HepG2 (cell line): ENCODE data around the gene MRPL43. TPM values are rescaled to one million over a fixed set of nuclear protein-coding genes. Genes with fewer than 3 reads are reported as not detected.
A peak's percentile ranks its signal among the peaks of the same experiment; 100 is the strongest.

Experiments used
- CBFB ChIP-seq: sonication (generic); formaldehyde crosslinking; IDR thresholded peaks from 2 replicates; pipeline ENCODE4 v1.4.0; 2020; ENCODE audit warnings: missing genetic modification reagents
- ERF ChIP-seq: IDR thresholded peaks from 2 replicates; pipeline ENCODE4 v1.6.1; 2018; ENCODE audit warnings: missing biosample characterization, missing genetic modification reagents
- FOXO1 ChIP-seq: sonication (generic); formaldehyde crosslinking; IDR thresholded peaks from 2 replicates; pipeline ENCODE4 v1.4.0; 2020; ENCODE audit warnings: missing genetic modification reagents
- HCFC1 ChIP-seq: fragments of 150-350 bp; IDR thresholded peaks from 2 replicates; pipeline ENCODE4 v1.6.1; 2014; ENCODE audit warnings: low read depth, low read length
- HHEX ChIP-seq: IDR thresholded peaks from 2 replicates; pipeline ENCODE4 v1.6.1; 2016; ENCODE audit warnings: control low read depth
- HNRNPL ChIP-seq: fragments of 200-400 bp; formaldehyde crosslinking; IDR thresholded peaks from 2 replicates; pipeline ENCODE4 v1.6.1; 2017; ENCODE audit warnings: mild to moderate bottlenecking, low read depth, low read length
- JARID2 ChIP-seq: sonication (generic); formaldehyde crosslinking; IDR thresholded peaks from 2 replicates; pipeline ENCODE4 v1.8.1; 2023; ENCODE audit warnings: missing genetic modification reagents, inconsistent platforms; ENCODE audit not compliant: insufficient replicate concordance
- KAT8 ChIP-seq: IDR thresholded peaks from 2 replicates; pipeline ENCODE4 v1.6.1; 2016; ENCODE audit warnings: missing genetic modification reagents, missing compliant biosample characterization
- MAFK ChIP-seq, 2 experiments: IDR thresholded peaks in 1 of 2; conservative IDR thresholded peaks in 1 of 2; 2 replicates each; pipeline ENCODE4 v1.6.1; 2011; ENCODE audit warnings: improper control_type of control experiment in 2 of 2, low read length in 2 of 2
- MTF1 ChIP-seq: sonication (generic); formaldehyde crosslinking; IDR thresholded peaks from 2 replicates; pipeline ENCODE4 v1.5.0; 2020; ENCODE audit warnings: missing genetic modification reagents
- MXD4 ChIP-seq: IDR thresholded peaks from 2 replicates; pipeline ENCODE4 v1.6.1; 2016; ENCODE audit warnings: mild to moderate bottlenecking, missing biosample characterization, missing genetic modification reagents
- NPAS2 ChIP-seq: sonication (generic); formaldehyde crosslinking; IDR thresholded peaks from 2 replicates; pipeline ENCODE4 v1.8.0; 2022; ENCODE audit warnings: mild to moderate bottlenecking, missing genetic modification reagents, borderline replicate concordance
- NR0B2 ChIP-seq: sonication (generic); formaldehyde crosslinking; IDR thresholded peaks from 2 replicates; pipeline ENCODE4 v1.4.0; 2020; ENCODE audit warnings: mild to moderate bottlenecking, missing genetic modification reagents
- ONECUT2 ChIP-seq: sonication (generic); formaldehyde crosslinking; IDR thresholded peaks from 2 replicates; pipeline ENCODE4 v1.4.0; 2020; ENCODE audit warnings: missing genetic modification reagents
- RAD51 ChIP-seq: fragments of 450-650 bp; IDR thresholded peaks from 2 replicates; pipeline ENCODE4 v1.6.1; 2016; ENCODE audit warnings: borderline replicate concordance
- RCOR2 ChIP-seq: IDR thresholded peaks from 2 replicates; pipeline ENCODE4 v1.6.1; 2016; ENCODE audit warnings: missing biosample characterization, missing genetic modification reagents
- SRSF4 ChIP-seq: fragments of 200-400 bp; formaldehyde crosslinking; IDR thresholded peaks from one replicate; pipeline ENCODE4 v1.6.1; 2018; ENCODE audit warnings: mild to moderate bottlenecking, low read depth, low read length, moderate library complexity; ENCODE audit not compliant: poor library complexity, severe bottlenecking
- TAF1 ChIP-seq: sonication (generic); formaldehyde crosslinking; IDR thresholded peaks from 2 replicates; pipeline ENCODE4 v1.4.0; 2020; ENCODE audit warnings: missing genetic modification reagents
- ZBTB7B ChIP-seq: sonication (generic); formaldehyde crosslinking; IDR thresholded peaks from 2 replicates; pipeline ENCODE4 v1.4.0; 2020; ENCODE audit warnings: missing genetic modification reagents
- ZNF383 ChIP-seq: sonication (generic); formaldehyde crosslinking; IDR thresholded peaks from 2 replicates; pipeline ENCODE4 v1.4.0; 2020; ENCODE audit warnings: missing genetic modification reagents, mild to moderate bottlenecking, borderline replicate concordance
- ZNF644 ChIP-seq: IDR thresholded peaks from 2 replicates; pipeline ENCODE4 v1.6.1; 2016; ENCODE audit warnings: low read depth
- ZNF672 ChIP-seq: sonication (generic); formaldehyde crosslinking; IDR thresholded peaks from 2 replicates; pipeline ENCODE4 v1.8.1; 2022; ENCODE audit warnings: missing genetic modification reagents
- polyA plus RNA-seq, 8 experiments: library from polyadenylated mRNA; depleted of rRNA in 3 of 8; stranded (reverse) in 7 of 8; unstranded in 1 of 8; fragments of >200 nt; fragmentation: Illumina TruSeq in 4 of 8; extraction: Trizol in 4 of 8; gene quantifications; 2 replicates each; pipeline versions ENCODE4 v1.2.1 to v1.2.3, GENCODE V29; 2011 to 2016; ENCODE audit warnings: low read depth in 4 of 8, missing spikeins in 1 of 8, mixed read lengths in 1 of 8; ENCODE audit not compliant: insufficient read depth in 1 of 8
- total RNA-seq, 5 experiments: library from RNA; depleted of rRNA; stranded (reverse); fragments of >200 nt; fragmentation: Illumina TruSeq; extraction: Trizol; gene quantifications; 2 replicates each; pipeline ENCODE4 v1.2.3, GENCODE V29; 2016; ENCODE audit warnings: low read depth in 1 of 5
- TF ChIP-seq, protein P1 (sequence below): IDR thresholded peaks from 2 replicates; pipeline ENCODE4 v1.6.1; 2012; ENCODE audit warnings: low read depth, low read length, improper control_type of control experiment
- TF ChIP-seq, protein P2 (sequence below): sonication (generic); formaldehyde crosslinking; IDR thresholded peaks from 2 replicates; pipeline ENCODE4 v1.4.0; 2020; ENCODE audit warnings: missing genetic modification reagents
- TF ChIP-seq, protein P3 (sequence below): sonication (generic); formaldehyde crosslinking; IDR thresholded peaks from 2 replicates; pipeline ENCODE4 v1.4.0; 2020; ENCODE audit warnings: missing genetic modification reagents, borderline replicate concordance

The MRPL43 gene
- total and polyA plus RNA-seq, 2 of the 13 experiments (the other 11 are each of a cell fraction or from before 2014, with no cell fraction given) = 71.0 to 73.7 TPM

GRCh38 chr10:101007915-101008822 lies 20.9 kb upstream of the MRPL43 start (continued):
- TF ChIP-seq CBFB = no peak
- TF ChIP-seq RAD51 = no peak
- TF ChIP-seq ERF (CRISPR knock-in tag) = no peak
- no peak for TF ChIP-seq ZBTB7B (CRISPR knock-in tag)
- no peak for TF ChIP-seq HHEX (CRISPR knock-in tag)
- TF ChIP-seq MXD4 (CRISPR knock-in tag) = no peak
- TF ChIP-seq HCFC1 = no peak
- TF ChIP-seq JARID2 (CRISPR knock-in tag) = no peak
- TF ChIP-seq RCOR2 (CRISPR knock-in tag) = no peak
- no peak for TF ChIP-seq NR0B2 (CRISPR knock-in tag)
- TF ChIP-seq NPAS2 (CRISPR knock-in tag) = no peak
- TF ChIP-seq, protein P1, sequence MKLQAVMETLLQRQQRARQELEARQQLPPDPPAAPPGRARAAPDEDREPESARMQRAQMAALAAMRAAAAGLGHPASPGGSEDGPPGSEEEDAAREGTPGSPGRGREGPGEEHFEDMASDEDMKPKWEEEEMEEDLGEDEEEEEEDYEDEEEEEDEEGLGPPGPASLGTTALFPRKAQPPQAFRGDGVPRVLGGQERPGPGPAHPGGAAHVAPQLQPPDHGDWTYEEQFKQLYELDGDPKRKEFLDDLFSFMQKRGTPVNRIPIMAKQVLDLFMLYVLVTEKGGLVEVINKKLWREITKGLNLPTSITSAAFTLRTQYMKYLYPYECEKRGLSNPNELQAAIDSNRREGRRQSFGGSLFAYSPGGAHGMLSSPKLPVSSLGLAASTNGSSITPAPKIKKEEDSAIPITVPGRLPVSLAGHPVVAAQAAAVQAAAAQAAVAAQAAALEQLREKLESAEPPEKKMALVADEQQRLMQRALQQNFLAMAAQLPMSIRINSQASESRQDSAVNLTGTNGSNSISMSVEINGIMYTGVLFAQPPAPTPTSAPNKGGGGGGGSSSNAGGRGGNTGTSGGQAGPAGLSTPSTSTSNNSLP = no peak
- TF ChIP-seq MTF1 (CRISPR knock-in tag) = no peak
- 0 out of 2 replicates have a peak, but pooled peaks have one; percentile 2 for TF ChIP-seq HNRNPL
- TF ChIP-seq, protein P2, sequence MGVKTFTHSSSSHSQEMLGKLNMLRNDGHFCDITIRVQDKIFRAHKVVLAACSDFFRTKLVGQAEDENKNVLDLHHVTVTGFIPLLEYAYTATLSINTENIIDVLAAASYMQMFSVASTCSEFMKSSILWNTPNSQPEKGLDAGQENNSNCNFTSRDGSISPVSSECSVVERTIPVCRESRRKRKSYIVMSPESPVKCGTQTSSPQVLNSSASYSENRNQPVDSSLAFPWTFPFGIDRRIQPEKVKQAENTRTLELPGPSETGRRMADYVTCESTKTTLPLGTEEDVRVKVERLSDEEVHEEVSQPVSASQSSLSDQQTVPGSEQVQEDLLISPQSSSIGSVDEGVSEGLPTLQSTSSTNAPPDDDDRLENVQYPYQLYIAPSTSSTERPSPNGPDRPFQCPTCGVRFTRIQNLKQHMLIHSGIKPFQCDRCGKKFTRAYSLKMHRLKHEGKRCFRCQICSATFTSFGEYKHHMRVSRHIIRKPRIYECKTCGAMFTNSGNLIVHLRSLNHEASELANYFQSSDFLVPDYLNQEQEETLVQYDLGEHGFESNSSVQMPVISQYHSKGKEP (CRISPR knock-in tag) = no peak
- TF ChIP-seq ZNF383 (CRISPR knock-in tag) = no peak
- no peak for TF ChIP-seq ZNF644 (CRISPR knock-in tag)
- no peak for TF ChIP-seq ONECUT2 (CRISPR knock-in tag)
- TF ChIP-seq TAF1 (CRISPR knock-in tag) = no peak
- TF ChIP-seq ZNF672 (CRISPR knock-in tag) = no peak
- no peak for TF ChIP-seq KAT8 (CRISPR knock-in tag)
- no peak for TF ChIP-seq FOXO1 (CRISPR knock-in tag)
- no peak for TF ChIP-seq SRSF4
- TF ChIP-seq MAFK (conservative IDR thresholded peaks at IDR 0.05 in 1 of 2, IDR thresholded peaks at IDR 0.05 in 1 of 2; ENCODE audit: low read length in 2 of 2) = no peak
- TF ChIP-seq, protein P3, sequence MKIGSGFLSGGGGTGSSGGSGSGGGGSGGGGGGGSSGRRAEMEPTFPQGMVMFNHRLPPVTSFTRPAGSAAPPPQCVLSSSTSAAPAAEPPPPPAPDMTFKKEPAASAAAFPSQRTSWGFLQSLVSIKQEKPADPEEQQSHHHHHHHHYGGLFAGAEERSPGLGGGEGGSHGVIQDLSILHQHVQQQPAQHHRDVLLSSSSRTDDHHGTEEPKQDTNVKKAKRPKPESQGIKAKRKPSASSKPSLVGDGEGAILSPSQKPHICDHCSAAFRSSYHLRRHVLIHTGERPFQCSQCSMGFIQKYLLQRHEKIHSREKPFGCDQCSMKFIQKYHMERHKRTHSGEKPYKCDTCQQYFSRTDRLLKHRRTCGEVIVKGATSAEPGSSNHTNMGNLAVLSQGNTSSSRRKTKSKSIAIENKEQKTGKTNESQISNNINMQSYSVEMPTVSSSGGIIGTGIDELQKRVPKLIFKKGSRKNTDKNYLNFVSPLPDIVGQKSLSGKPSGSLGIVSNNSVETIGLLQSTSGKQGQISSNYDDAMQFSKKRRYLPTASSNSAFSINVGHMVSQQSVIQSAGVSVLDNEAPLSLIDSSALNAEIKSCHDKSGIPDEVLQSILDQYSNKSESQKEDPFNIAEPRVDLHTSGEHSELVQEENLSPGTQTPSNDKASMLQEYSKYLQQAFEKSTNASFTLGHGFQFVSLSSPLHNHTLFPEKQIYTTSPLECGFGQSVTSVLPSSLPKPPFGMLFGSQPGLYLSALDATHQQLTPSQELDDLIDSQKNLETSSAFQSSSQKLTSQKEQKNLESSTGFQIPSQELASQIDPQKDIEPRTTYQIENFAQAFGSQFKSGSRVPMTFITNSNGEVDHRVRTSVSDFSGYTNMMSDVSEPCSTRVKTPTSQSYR (CRISPR knock-in tag) = no peak
